ENCODE data around the gene RBBP8. TPM values are rescaled to one million over a fixed set of nuclear protein-coding genes. Genes with fewer than 3 reads are reported as not detected.

RBBP8 gene
- total RNA-seq, 2 donors from 2014 or later, result 37.5 to 69.1 TPM

GRCh38 chr18:23053776-23054457 is 120.8 kb downstream of the RBBP8 start:
- H3K9me3 Mint-ChIP-seq, result no peaks in the 10 kb centered on the region
- no peak overlapping the region for H3K27ac Mint-ChIP-seq
- no peak overlapping the region for H3K4me3 Mint-ChIP-seq

GRCh38 chr18:23054553-23054952 is 121.4 kb downstream of the RBBP8 start:
- no peak overlapping the region for H3K27ac Mint-ChIP-seq
- no peak overlapping the region for H3K4me3 Mint-ChIP-seq
- H3K9me3 Mint-ChIP-seq, result no peaks in the 10 kb centered on the region
- peaks cover 12% of the 10 kb centered on the region for H3K4me1 Mint-ChIP-seq
- no peaks in the 10 kb centered on the region for H3K36me3 Mint-ChIP-seq (ENCODE audit: low read depth)
- no peaks in the 10 kb centered on the region for H3K27me3 Mint-ChIP-seq
- ATAC-seq (replicated peaks), result no peak

More at GRCh38 chr18:23053776-23054457, 120.8 kb downstream of the RBBP8 start:
- H3K4me1 Mint-ChIP-seq, result peaks cover 15% of the 10 kb centered on the region
- no peaks in the 10 kb centered on the region for H3K36me3 Mint-ChIP-seq (ENCODE audit: low read depth)
- ATAC-seq (replicated peaks), result no peak
- H3K27me3 Mint-ChIP-seq, result no peaks in the 10 kb centered on the region

DNA sequence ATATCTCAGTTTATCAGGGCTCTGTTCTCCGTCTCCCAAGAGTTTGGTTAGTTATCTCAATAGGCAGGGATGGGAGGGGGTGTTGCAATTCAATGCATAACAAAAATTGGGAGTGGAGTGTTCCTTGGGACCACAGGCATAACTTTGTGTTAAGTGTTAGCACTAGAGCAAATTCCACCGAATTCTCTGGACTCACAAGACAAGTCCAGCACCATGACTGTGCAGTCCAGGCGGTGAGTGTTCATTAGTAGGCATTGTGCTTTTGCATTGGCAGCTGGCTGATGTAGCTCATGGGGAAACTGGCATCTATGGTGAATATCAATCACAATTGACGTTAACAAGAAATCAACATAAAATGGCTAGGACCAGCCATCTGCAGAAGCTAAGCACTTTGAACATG is 123.2 kb downstream of the RBBP8 start:
- Mint-ChIP-seq H3K9me3 (no peaks in the 10 kb centered on the region), H3K27ac (no peak overlapping the region), H3K4me3 (no peak overlapping the region), H3K36me3 (ENCODE audit: low read depth) (no peaks in the 10 kb centered on the region), H3K27me3 (no peaks in the 10 kb centered on the region), H3K4me1 (no peaks in the 10 kb centered on the region)
- no peak for ATAC-seq (replicated peaks)

- no peaks in the 10 kb centered on the region for H3K9me3 Mint-ChIP-seq
- no peaks in the 10 kb centered on the region for H3K4me1 Mint-ChIP-seq
- H3K27me3 Mint-ChIP-seq, result no peaks in the 10 kb centered on the region
- ATAC-seq (replicated peaks), result no peak
- H3K27ac Mint-ChIP-seq, result no peak overlapping the region
- no peaks in the 10 kb centered on the region for H3K36me3 Mint-ChIP-seq (ENCODE audit: low read depth)
- no peak overlapping the region for H3K4me3 Mint-ChIP-seq
Observed at GRCh38 chr18:23057096-23057495, 124.0 kb downstream of the RBBP8 start.

GRCh38 chr18:23058746-23059415 is 125.8 kb downstream of the RBBP8 start:
- Mint-ChIP-seq H3K36me3 (ENCODE audit: low read depth) (no peaks in the 10 kb centered on the region), H3K27ac (no peak overlapping the region), H3K4me1 (no peaks in the 10 kb centered on the region), H3K4me3 (no peak overlapping the region), H3K27me3 (no peaks in the 10 kb centered on the region), H3K9me3 (peaks cover 8% of the 10 kb centered on the region)
- ATAC-seq (replicated peaks), result no peak

DNA sequence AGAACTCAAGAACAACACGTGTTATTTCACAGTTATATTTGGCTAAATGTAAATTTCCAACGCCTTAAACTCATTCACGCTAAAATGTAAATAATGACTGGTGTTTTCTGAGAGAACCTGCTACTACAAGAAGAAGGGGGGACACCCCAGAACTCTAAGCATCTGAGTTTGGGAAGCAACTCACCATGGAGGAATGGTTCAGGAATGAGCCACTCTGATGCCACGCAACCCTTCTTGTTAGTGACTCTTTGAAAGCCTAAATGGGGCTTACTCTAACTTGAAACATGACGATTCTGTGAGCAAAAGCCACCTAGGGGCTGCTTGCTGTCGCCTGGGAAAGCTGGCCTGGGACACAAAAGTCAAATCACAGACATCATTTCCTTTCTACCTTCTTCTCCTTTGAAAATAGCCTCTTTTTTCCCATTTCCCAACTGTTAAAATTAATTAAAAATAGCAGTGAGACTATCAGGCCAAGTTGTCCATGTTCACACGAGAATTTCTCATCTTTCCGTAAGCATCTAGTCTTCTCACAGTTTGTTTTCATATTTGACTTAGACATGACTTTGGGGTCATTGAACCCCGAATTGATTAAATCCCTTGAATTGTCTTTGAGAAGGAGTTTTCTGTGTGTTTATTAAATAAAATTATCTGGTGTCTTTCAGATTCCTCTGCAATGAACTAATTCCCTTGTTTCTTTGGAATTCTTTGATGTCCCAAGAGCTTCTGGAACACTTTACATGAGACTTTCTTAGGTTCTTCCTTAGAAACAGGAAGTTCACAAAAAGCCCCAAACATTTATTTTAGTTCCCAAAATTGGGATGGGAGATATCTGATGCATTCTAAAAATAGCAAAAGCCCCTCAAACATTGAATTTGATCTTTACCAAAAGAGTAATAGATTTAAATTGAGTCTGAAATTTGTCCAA is 126.7 kb downstream of the RBBP8 start:
- H3K27me3 Mint-ChIP-seq, result no peaks in the 10 kb centered on the region
- H3K27ac Mint-ChIP-seq, result no peak overlapping the region
- no peaks in the 10 kb centered on the region for H3K4me1 Mint-ChIP-seq
- no peaks in the 10 kb centered on the region for H3K36me3 Mint-ChIP-seq (ENCODE audit: low read depth)
- no peak overlapping the region for H3K4me3 Mint-ChIP-seq
- ATAC-seq (replicated peaks), result no peak
- peaks cover 8% of the 10 kb centered on the region for H3K9me3 Mint-ChIP-seq

- Mint-ChIP-seq H3K36me3 (ENCODE audit: low read depth) (no peaks in the 10 kb centered on the region), H3K27ac (no peak overlapping the region), H3K4me3 (no peak overlapping the region), H3K27me3 (no peaks in the 10 kb centered on the region), H3K4me1 (peaks cover 1% of the 10 kb centered on the region), H3K9me3 (peaks cover 8% of the 10 kb centered on the region)
- no peak for ATAC-seq (replicated peaks)
Observed at GRCh38 chr18:23062011-23062410, 128.9 kb downstream of the RBBP8 start.

DNA sequence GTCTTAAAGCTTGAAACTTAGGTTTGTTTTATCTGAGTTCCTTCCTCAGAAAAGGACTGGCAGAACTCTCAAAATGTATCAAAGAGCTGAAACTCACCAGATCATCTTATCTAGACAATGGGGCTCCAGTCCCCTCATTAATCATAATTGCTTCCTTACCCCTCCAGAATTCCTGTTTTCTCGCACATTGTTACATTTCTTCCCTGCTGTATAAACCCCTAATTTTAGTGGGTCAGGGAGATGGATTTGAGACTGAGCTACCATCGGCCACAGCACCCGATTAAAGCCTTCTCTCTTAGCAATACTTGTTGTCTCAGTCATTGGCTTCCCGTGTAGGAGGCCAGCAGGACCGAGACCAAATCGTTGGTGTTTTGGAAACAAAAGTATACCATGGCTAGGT is 130.4 kb downstream of the RBBP8 start:
- no peaks in the 10 kb centered on the region for H3K36me3 Mint-ChIP-seq (ENCODE audit: low read depth)
- no peak overlapping the region for H3K27ac Mint-ChIP-seq
- no peak overlapping the region for H3K4me3 Mint-ChIP-seq
- peaks cover 8% of the 10 kb centered on the region for H3K9me3 Mint-ChIP-seq
- ATAC-seq (replicated peaks), result no peak
- H3K4me1 Mint-ChIP-seq, result peaks cover 5% of the 10 kb centered on the region
- H3K27me3 Mint-ChIP-seq, result no peaks in the 10 kb centered on the region

DNA sequence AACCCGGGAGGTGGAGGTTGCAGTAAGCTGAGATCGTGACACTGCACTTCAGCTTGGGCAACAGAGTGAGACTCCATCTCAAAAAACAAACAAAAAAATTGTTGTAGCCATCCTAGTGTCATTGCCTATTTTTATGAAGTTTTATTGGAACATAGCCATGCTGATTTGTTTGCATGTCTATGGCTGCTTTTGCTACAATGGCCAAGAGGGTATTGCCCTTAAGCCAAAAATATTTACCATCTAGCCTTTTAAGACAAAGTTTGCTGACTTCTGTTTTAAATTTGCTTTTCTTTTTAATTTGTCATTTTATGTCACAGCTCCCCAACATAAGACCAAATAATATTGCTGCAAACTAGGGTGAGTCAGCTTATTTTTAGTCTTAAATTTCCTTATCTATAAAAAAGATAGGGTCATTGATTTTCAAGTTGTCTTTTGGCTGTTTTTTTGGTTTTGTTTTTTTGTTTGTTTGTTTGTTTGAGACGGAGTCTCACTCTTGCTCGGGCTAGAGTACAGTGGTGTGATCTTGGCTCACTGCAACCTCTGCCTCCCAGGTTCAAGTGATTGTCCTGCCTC is 132.2 kb downstream of the RBBP8 start:
- Mint-ChIP-seq H3K4me3 (no peak overlapping the region), H3K36me3 (ENCODE audit: low read depth) (no peaks in the 10 kb centered on the region), H3K27me3 (no peaks in the 10 kb centered on the region), H3K27ac (no peak overlapping the region), H3K4me1 (peaks cover 14% of the 10 kb centered on the region), H3K9me3 (peaks cover 13% of the 10 kb centered on the region)
- no peak for ATAC-seq (replicated peaks)

DNA sequence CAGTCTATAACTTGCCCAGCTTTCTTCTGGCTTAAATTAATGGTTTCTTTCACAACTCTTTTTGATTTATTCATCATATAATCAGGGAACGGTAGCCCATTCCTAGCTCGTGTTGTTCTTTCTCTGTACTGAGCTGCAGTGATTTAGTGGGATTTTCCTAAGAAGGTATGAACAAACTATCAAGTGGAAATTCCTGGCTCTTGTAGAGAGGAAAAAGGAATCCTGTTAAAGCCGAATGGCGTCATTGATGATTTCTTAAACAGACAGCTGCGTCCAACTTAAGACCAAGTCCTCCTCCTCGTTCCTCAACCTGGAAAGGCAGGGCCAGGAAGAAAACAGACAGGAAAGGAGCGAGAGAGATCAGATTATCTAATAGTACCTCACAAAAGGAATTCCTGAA is 132.9 kb downstream of the RBBP8 start:
- no peaks in the 10 kb centered on the region for H3K36me3 Mint-ChIP-seq (ENCODE audit: low read depth)
- no peak for ATAC-seq (replicated peaks)
- no peak overlapping the region for H3K4me3 Mint-ChIP-seq
- H3K27me3 Mint-ChIP-seq, result no peaks in the 10 kb centered on the region
- H3K9me3 Mint-ChIP-seq, result peaks cover 14% of the 10 kb centered on the region
- peaks cover 21% of the 10 kb centered on the region for H3K4me1 Mint-ChIP-seq
- no peak overlapping the region for H3K27ac Mint-ChIP-seq

GRCh38 chr18:23066504-23067039 is 133.4 kb downstream of the RBBP8 start:
- Mint-ChIP-seq H3K4me3 (peak overlapping the region; percentile 6), H3K9me3 (peaks cover 17% of the 10 kb centered on the region), H3K36me3 (ENCODE audit: low read depth) (no peaks in the 10 kb centered on the region), H3K4me1 (peaks cover 26% of the 10 kb centered on the region), H3K27me3 (no peaks in the 10 kb centered on the region), H3K27ac (no peak overlapping the region)
- no peak for ATAC-seq (replicated peaks)

DNA sequence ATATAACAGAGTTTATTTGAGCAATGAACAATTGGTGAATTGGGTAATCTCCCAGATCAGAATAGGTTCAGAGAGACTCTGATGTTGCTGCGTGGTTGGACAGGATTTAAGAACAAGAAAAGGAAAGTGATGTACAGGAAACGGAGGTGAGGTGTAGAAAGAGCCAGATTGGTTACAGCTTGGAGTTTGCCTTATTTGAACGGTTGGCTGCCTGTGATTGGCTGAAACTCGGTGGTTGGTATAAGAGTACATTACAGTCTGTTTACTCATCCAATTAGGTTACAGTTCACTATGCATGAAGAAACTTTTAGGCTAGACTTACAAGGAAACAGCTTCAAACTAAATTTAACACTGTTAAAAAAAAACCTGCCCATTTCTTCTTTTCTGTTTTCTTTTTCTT is 134.1 kb downstream of the RBBP8 start:
- Mint-ChIP-seq H3K36me3 (ENCODE audit: low read depth) (no peaks in the 10 kb centered on the region), H3K4me1 (peaks cover 33% of the 10 kb centered on the region), H3K4me3 (peak overlapping the region; percentile 6), H3K27me3 (no peaks in the 10 kb centered on the region), H3K9me3 (peaks cover 21% of the 10 kb centered on the region), H3K27ac (no peak overlapping the region)
- peak; percentile 23 for ATAC-seq (replicated peaks)

GRCh38 chr18:23068011-23068410 is 134.9 kb downstream of the RBBP8 start:
- H3K4me3 Mint-ChIP-seq, result no peak overlapping the region
- H3K36me3 Mint-ChIP-seq (ENCODE audit: low read depth), result no peaks in the 10 kb centered on the region
- peaks cover 34% of the 10 kb centered on the region for H3K4me1 Mint-ChIP-seq
- H3K9me3 Mint-ChIP-seq, result peaks cover 20% of the 10 kb centered on the region
- H3K27me3 Mint-ChIP-seq, result no peaks in the 10 kb centered on the region
- no peak for ATAC-seq (replicated peaks)
- no peak overlapping the region for H3K27ac Mint-ChIP-seq
